Adrenal gland (tissue), 5 donors: ENCODE results near the gene ATP5MC3.

Source experiments
- CTCF ChIP-seq, 6 experiments: fragments of 450-650 bp in 4 of 6; fragments of 200-600 bp in 2 of 6; sonication (generic) in 1 of 6; IDR thresholded peaks; 1 replicate in 5 of 6; 2 replicates in 1 of 6; pipeline versions ENCODE4 v1.5.1 to v1.8.0; 2016 to 2021; ENCODE audit warnings: antibody characterized with exemption in 6 of 6, mild to moderate bottlenecking in 2 of 6, moderate library complexity in 1 of 6
- POLR2A ChIP-seq, 2 donors: fragments of 450-650 bp; IDR thresholded peaks; one replicate each; pipeline ENCODE4 v1.6.1; 2017; ENCODE audit warnings: antibody characterized with exemption in 2 of 2, mild to moderate bottlenecking in 2 of 2, moderate library complexity in 1 of 2
- donor health status: DM: no; HTN: no; CAD: no.

DNA sequence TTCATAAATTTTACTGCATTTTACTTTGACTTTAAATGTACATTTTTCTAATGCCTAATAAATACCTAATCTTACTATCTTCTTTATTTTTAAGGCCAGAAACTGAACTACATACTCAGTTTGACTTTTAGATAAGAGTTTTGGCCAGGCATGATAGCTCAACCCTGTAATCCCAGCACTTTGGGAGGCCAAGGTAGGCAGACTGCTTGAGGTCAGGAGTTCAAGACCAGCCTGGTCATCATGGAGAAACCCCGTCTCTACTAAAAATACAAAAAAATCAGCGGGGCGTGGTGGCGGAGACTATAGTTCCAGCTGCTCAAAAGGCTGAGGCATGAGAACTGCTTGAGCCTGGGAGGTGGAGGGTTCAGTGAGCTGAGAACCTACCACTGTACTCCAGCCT lies 22.6 kb downstream of the ATP5MC3 start:
- TF ChIP-seq CTCF (IDR thresholded peaks at IDR 0.05) = no peak
- no peak for TF ChIP-seq POLR2A (IDR thresholded peaks at IDR 0.05)
